H9 (cell line): ENCODE data around the gene NPAT. TPM values are rescaled to one million over a fixed set of nuclear protein-coding genes. Genes with fewer than 3 reads are reported as not detected.

Experiments
- DNase-seq: peaks from one replicate; pipeline ENCODE4 v3.0.0-alpha.2; 2017
- H2AFZ ChIP-seq: one replicate; pipeline ENCODE4 v1.6.1; 2013; ENCODE audit warnings: mild to moderate bottlenecking, low read length, control low read depth, moderate library complexity
- H2AK5ac ChIP-seq: 2 replicates; pipeline ENCODE4 v1.6.1; 2013; ENCODE audit warnings: low read length, control low read depth, mixed read lengths; ENCODE audit not compliant: insufficient read length
- H2BK120ac ChIP-seq: one replicate; pipeline ENCODE4 v1.6.1; 2013; ENCODE audit warnings: low read depth, mild to moderate bottlenecking, low read length, control low read depth, inconsistent platforms; ENCODE audit not compliant: poor library complexity, severe bottlenecking
- H2BK12ac ChIP-seq: 2 replicates; pipeline ENCODE4 v1.6.1; 2013; ENCODE audit warnings: low read length, control low read depth, mixed read lengths, low read depth; ENCODE audit not compliant: insufficient read length
- H2BK15ac ChIP-seq: 2 replicates; pipeline ENCODE4 v1.6.1; 2013; ENCODE audit warnings: low read depth, low read length, control low read depth
- H2BK20ac ChIP-seq: one replicate; pipeline ENCODE4 v1.6.1; 2013; ENCODE audit warnings: low read depth, mild to moderate bottlenecking, low read length, control low read depth, inconsistent platforms; ENCODE audit not compliant: poor library complexity, severe bottlenecking
- H2BK5ac ChIP-seq: 2 replicates; pipeline ENCODE4 v1.6.1; 2013; ENCODE audit warnings: low read length, control low read depth, mixed read lengths; ENCODE audit not compliant: insufficient read length
- H3K14ac ChIP-seq: 2 replicates; pipeline ENCODE4 v1.6.1; 2013; ENCODE audit warnings: low read length, control low read depth; ENCODE audit not compliant: insufficient read depth
- H3K18ac ChIP-seq: 2 replicates; pipeline ENCODE4 v1.6.1; 2013; ENCODE audit warnings: low read depth, mild to moderate bottlenecking, mixed read lengths, low read length, control low read depth; ENCODE audit not compliant: insufficient read length
- H3K23ac ChIP-seq: 2 replicates; pipeline ENCODE4 v1.6.1; 2013; ENCODE audit warnings: low read length, control low read depth, mixed read lengths, low read depth; ENCODE audit not compliant: insufficient read length
- H3K23me2 ChIP-seq: 2 replicates; pipeline ENCODE4 v1.6.1; 2013; ENCODE audit warnings: low read depth, mild to moderate bottlenecking, mixed read lengths, low read length, control low read depth; ENCODE audit not compliant: insufficient read length, poor library complexity, severe bottlenecking
- H3K27ac ChIP-seq: 2 replicates; pipeline ENCODE4 v1.5.1; 2013; ENCODE audit warnings: low read length, control low read depth, mixed read lengths, low read depth; ENCODE audit not compliant: insufficient read length
- H3K27me3 ChIP-seq: 2 replicates; pipeline ENCODE4 v1.6.1; 2013; ENCODE audit warnings: low read length, control low read depth, inconsistent platforms; ENCODE audit not compliant: insufficient read depth
- H3K4ac ChIP-seq: 2 replicates; pipeline ENCODE4 v1.6.1; 2013; ENCODE audit warnings: low read depth, mild to moderate bottlenecking, control low read depth, inconsistent platforms, low read length, moderate library complexity
- H3K4me1 ChIP-seq: 2 replicates; pipeline ENCODE4 v1.6.1; 2013; ENCODE audit warnings: low read length, control low read depth, inconsistent platforms; ENCODE audit not compliant: insufficient read depth
- H3K4me2 ChIP-seq: 2 replicates; pipeline ENCODE4 v1.6.1; 2013; ENCODE audit warnings: low read length, control low read depth, mixed read lengths; ENCODE audit not compliant: insufficient read length, insufficient read depth
- H3K56ac ChIP-seq: 2 replicates; pipeline ENCODE4 v1.6.1; 2013; ENCODE audit warnings: low read depth, mild to moderate bottlenecking, mixed read lengths, low read length, control low read depth; ENCODE audit not compliant: insufficient read length
- H3K79me1 ChIP-seq: 2 replicates; pipeline ENCODE4 v1.6.1; 2013; ENCODE audit warnings: low read depth, mild to moderate bottlenecking, moderate library complexity, low read length, control low read depth, inconsistent platforms; ENCODE audit not compliant: insufficient read depth, poor library complexity, severe bottlenecking
- H3K79me2 ChIP-seq: 2 replicates; pipeline ENCODE4 v1.6.1; 2013; ENCODE audit warnings: low read length, control low read depth, inconsistent platforms; ENCODE audit not compliant: insufficient read depth
- H3K9ac ChIP-seq: 2 replicates; pipeline ENCODE4 v1.6.1; 2013; ENCODE audit warnings: low read length, control low read depth, mixed read lengths; ENCODE audit not compliant: insufficient read length; ENCODE audit errors: extremely low read depth
- H3K9me3 ChIP-seq: one replicate; pipeline ENCODE4 v1.6.1; 2013; ENCODE audit warnings: low read depth, low read length, inconsistent platforms; ENCODE audit not compliant: control insufficient read depth
- H3T11ph ChIP-seq: one replicate; pipeline ENCODE4 v1.6.1; 2013; ENCODE audit warnings: mild to moderate bottlenecking, low read length, control low read depth, inconsistent platforms
- H4K20me1 ChIP-seq: one replicate; pipeline ENCODE4 v1.6.1; 2013; ENCODE audit not compliant: control insufficient read depth, insufficient read length, insufficient read depth
- H4K5ac ChIP-seq: 2 replicates; pipeline ENCODE4 v1.6.1; 2013; ENCODE audit warnings: low read depth, mild to moderate bottlenecking, mixed read lengths, low read length, control low read depth; ENCODE audit not compliant: insufficient read length
- H4K8ac ChIP-seq: replicated peaks from 2 replicates; pipeline ENCODE4 v1.6.1; 2013; ENCODE audit warnings: low read length, control low read depth, mixed read lengths, low read depth; ENCODE audit not compliant: insufficient read length
- H4K91ac ChIP-seq: 2 replicates; pipeline ENCODE4 v1.6.1; 2013; ENCODE audit warnings: low read depth, mild to moderate bottlenecking, moderate library complexity, mixed read lengths, low read length, control low read depth; ENCODE audit not compliant: insufficient read length
- H3K27ac Mint-ChIP-seq, 3 experiments: 2 replicates in 2 of 3; 3 replicates in 1 of 3; pipeline ENCODE4 v1.8.0; 2020 to 2021; ENCODE audit warnings: mixed read lengths in 3 of 3, mild to moderate bottlenecking in 1 of 3, moderate library complexity in 1 of 3
- H3K27me3 Mint-ChIP-seq: 2 replicates; pipeline ENCODE4 v1.8.0; 2021; ENCODE audit warnings: low read depth, mild to moderate bottlenecking, moderate library complexity, mixed read lengths
- H3K36me3 Mint-ChIP-seq, 3 experiments: 2 replicates in 2 of 3; 3 replicates in 1 of 3; pipeline ENCODE4 v1.8.0; 2020 to 2021; ENCODE audit warnings: low read depth in 3 of 3, mixed read lengths in 3 of 3; ENCODE audit not compliant: insufficient read depth in 1 of 3
- H3K4me1 Mint-ChIP-seq, 2 experiments: 2 replicates each; pipeline ENCODE4 v1.8.0; 2020; ENCODE audit warnings: mixed read lengths in 2 of 2
- H3K4me3 Mint-ChIP-seq, 2 experiments: 2 replicates in 1 of 2; 3 replicates in 1 of 2; pipeline ENCODE4 v1.8.0; 2020 to 2021; ENCODE audit warnings: mild to moderate bottlenecking in 2 of 2, mixed read lengths in 2 of 2, moderate library complexity in 1 of 2
- H3K9me3 Mint-ChIP-seq, 2 experiments: 2 replicates in 1 of 2; 3 replicates in 1 of 2; pipeline ENCODE4 v1.8.0; 2020; ENCODE audit warnings: mild to moderate bottlenecking in 2 of 2, mixed read lengths in 2 of 2, moderate library complexity in 1 of 2
- WGBS: extraction: QIAGEN DNeasy Blood & Tissue Kit; methylation state at CpG from one replicate; pipeline ENCODE4 v1.1.7; 2013; ENCODE audit warnings: missing lambda C conversion rate, low lambda C conversion rate, mixed read lengths; ENCODE audit not compliant: insufficient read length; ENCODE audit errors: extremely low coverage; 5-methylcytosine and 5-hydroxymethylcytosine counted together
- total RNA-seq: library from RNA; stranded (reverse); gene quantifications from 2 replicates; pipeline ENCODE4 v1.2.1, GENCODE V29; 2021
- TF ChIP-seq, protein P1 (sequence below): fragments of 200-600 bp; sonication (generic); conservative IDR thresholded peaks from 3 replicates; pipeline ENCODE4 v1.8.0; 2021; ENCODE audit warnings: antibody characterized with exemption, mild to moderate bottlenecking

The NPAT gene
- total RNA-seq, 1 experiment from 2014 or later: 22.9 TPM

DNA sequence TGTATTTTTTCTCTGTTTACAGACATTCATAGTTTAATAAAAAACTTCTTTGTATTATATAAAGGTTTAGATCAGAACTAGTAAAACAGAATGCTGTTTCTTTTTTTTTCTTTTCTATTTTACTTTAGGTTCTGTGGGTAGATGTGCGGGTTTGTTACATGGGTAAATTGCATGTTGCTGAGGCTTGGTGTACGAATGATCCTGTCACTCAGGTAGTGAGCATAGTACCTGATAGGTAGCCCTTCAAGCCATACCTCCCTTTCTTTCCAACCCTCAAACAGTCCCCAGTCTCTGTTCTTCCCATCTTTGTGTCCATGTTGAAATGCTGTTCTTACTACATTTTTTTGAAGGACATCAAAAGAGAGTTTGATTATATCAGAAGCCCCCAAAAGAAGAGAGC is 3.6 kb upstream of the NPAT start:
- no peak overlapping the region for H3K4me3 Mint-ChIP-seq
- Histone ChIP-seq H2BK120ac (no peak overlapping the region), H2AK5ac (no peak overlapping the region), H3K56ac (no peak overlapping the region), H2BK20ac (no peak overlapping the region), H3K9ac (no peak overlapping the region), H3K23ac (no peak overlapping the region), H4K8ac (no peak overlapping the region), H4K91ac (no peak overlapping the region), H4K5ac (no peak overlapping the region), H3K27me3 (no peaks in the 10 kb centered on the region), H2BK5ac (no peak overlapping the region), H3T11ph (no peak overlapping the region), H3K4ac (no peak overlapping the region), H3K27ac (no peak overlapping the region), H3K4me2 (no peak overlapping the region), H3K18ac (no peak overlapping the region), H2BK15ac (no peak overlapping the region), H3K79me2 (peaks cover 23% of the 10 kb centered on the region; the same call in 1 of the 2 replicates), H3K79me1 (no peaks in the 10 kb centered on the region), H3K14ac (no peak overlapping the region), H2AFZ (no peak overlapping the region), H3K4me1 (no peaks in the 10 kb centered on the region), H3K9me3 (no peaks in the 10 kb centered on the region), H2BK12ac (no peak overlapping the region), H4K20me1 (no peaks in the 10 kb centered on the region), H3K23me2 (peaks cover 14% of the 10 kb centered on the region)
- H3K9me3 Mint-ChIP-seq: no peaks in the 10 kb centered on the region
- peak overlapping the region in 1 of 3 experiments; percentile 76; a peak in 1 of 7 replicates for H3K27ac Mint-ChIP-seq
- no CpG with 5 or more reads among the region's 2 CpGs for WGBS
- no peaks in the 10 kb centered on the region for H3K27me3 Mint-ChIP-seq
- peaks cover 2% of the 10 kb centered on the region in 2 experiments for H3K4me1 Mint-ChIP-seq
- TF ChIP-seq, protein P1, sequence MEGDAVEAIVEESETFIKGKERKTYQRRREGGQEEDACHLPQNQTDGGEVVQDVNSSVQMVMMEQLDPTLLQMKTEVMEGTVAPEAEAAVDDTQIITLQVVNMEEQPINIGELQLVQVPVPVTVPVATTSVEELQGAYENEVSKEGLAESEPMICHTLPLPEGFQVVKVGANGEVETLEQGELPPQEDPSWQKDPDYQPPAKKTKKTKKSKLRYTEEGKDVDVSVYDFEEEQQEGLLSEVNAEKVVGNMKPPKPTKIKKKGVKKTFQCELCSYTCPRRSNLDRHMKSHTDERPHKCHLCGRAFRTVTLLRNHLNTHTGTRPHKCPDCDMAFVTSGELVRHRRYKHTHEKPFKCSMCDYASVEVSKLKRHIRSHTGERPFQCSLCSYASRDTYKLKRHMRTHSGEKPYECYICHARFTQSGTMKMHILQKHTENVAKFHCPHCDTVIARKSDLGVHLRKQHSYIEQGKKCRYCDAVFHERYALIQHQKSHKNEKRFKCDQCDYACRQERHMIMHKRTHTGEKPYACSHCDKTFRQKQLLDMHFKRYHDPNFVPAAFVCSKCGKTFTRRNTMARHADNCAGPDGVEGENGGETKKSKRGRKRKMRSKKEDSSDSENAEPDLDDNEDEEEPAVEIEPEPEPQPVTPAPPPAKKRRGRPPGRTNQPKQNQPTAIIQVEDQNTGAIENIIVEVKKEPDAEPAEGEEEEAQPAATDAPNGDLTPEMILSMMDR: no peak
- DNase-seq: no peak
- peaks cover 9 to 49% (median 32%) of the 10 kb centered on the region in 3 experiments for H3K36me3 Mint-ChIP-seq
